Muscle of back (tissue), 11 donors: ENCODE results near the gene KIF25. TPM values are rescaled to one million over a fixed set of nuclear protein-coding genes. Genes with fewer than 3 reads are reported as not detected.
"Not testable (repeated sequence)": the region's sequence is repeated elsewhere in the genome, so short reads cannot be mapped to it uniquely, and the experiment has no call there.

ENCODE experiments used
- DNase-seq, 3 donors: peaks; one replicate each; pipeline versions ENCODE4 v3.0.0 to v3.0.0-alpha.2; 2013
- polyA plus RNA-seq, 10 donors: library from polyadenylated mRNA; unstranded; fragments of 120-200 nt; gene quantifications; one replicate each; pipeline ENCODE4 v1.2.1, GENCODE V29; 2013; ENCODE audit not compliant: insufficient read length in 10 of 10

KIF25 gene
- polyA plus RNA-seq, 10 donors: 0.37 to 2.0 (median 0.80) TPM

GRCh38 chr6:168063431-168063830 lies 66.0 kb downstream of the KIF25 start:
- DNase-seq: no peak

- no peak for DNase-seq
Observed at GRCh38 chr6:168064226-168064807, 66.8 kb downstream of the KIF25 start.

DNA sequence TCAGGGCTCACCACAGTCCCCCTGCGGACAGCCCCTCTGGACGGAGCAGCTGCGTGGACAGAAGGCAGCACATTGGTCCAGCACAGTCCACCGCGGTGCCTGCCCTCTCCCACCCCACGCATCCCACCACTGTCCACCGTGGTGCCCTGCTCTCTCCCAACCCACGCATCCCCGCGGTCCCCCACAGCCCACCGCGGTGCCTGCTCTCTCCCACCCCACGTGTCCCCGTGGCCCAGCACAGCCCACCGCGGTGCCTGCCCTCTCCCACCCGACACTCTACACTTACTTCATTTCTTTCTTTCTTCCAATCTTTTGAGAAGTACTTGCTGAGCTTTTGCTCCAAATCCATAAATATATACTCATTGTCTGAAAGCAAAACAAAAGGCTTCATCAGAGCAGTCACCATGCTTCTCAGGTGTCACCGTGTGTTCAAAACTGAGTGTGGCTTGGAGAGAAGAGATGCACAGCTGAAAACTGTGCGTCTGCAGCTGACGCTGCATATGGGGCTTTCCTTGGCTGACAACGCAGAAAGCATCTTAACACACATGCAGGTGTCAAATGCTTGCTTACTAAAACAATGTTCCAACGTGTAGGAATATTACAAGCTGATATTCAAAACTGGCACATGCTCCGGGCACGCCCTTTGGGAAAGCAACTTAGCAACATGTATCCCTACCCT lies 69.7 kb downstream of the KIF25 start:
- no peak for DNase-seq

- DNase-seq: no peak
Observed at GRCh38 chr6:168070804-168071203, 73.3 kb downstream of the KIF25 start.

GRCh38 chr6:168071620-168072019 lies 74.1 kb downstream of the KIF25 start:
- DNase-seq: no peak

- DNase-seq: no peak
Observed at GRCh38 chr6:168072261-168072660, 74.8 kb downstream of the KIF25 start.

- DNase-seq: no peak
Observed at GRCh38 chr6:168072730-168073129, 75.3 kb downstream of the KIF25 start.

DNA sequence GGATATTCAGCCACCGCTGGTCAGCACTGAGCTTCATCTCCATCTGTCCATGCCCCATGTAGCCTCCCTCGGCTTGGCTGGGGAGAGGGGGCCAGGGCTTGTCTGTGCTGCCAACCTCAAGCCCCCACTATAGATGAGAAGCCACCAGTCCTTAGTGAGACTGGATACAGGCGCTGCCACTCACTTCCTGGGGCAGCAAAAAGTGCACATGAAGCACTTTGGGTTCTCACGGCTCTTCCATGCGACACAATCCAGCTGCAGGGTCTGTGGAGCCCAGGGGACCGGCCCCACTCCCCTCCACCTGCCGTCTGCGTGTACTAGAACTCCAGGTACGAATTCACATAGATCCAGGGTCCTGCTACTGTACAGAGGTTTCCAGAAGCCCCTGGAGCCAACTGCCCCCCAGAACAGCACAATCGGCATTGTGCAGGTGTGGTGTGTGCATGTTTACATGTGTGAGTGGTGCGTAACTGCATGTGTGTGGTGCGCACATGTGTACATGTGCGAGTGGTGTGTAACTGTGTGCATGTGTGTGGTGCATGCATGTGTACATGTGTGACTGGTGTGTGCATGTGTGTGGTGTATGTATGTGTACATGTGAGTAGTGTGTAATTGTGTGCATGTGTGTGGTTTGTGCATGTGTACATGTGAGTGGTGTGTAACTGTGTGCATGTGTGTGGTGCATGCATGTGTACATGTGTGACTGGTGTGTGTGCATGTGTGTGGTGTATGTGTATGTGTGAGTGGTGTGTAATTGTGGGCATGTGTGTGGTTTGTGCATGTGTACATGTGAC lies 76.7 kb downstream of the KIF25 start:
- DNase-seq: no peak

- no peak for DNase-seq
Observed at GRCh38 chr6:168075216-168075615, 77.7 kb downstream of the KIF25 start.

DNA sequence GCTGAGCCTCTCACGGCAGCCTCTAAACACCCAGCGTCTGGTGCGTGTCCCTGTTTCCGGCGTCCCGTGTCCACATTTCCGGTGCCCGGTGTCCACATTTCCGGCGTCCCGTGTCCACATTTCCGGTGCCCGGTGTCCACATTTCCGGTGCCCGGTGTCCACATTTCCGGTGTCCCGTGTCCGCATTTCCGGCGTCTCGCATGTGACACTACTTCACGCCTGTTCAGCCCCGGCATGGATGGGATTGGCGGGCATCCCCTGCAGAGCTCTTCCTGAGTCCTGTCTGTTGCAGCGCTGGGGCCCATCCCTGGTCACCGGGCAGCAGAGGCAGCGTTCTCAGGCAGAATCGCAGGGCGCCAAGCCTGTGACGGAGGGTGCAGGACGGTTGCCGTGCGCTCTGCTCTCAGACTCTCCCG lies 78.3 kb downstream of the KIF25 start:
- DNase-seq: no peak

- DNase-seq: not testable (repeated sequence)
Observed at GRCh38 chr6:168077401-168077800, 79.9 kb downstream of the KIF25 start.

GRCh38 chr6:168078175-168078942 lies 80.9 kb downstream of the KIF25 start:
- DNase-seq: peak in 2 of 3 donors; percentile 61 to 84

DNA sequence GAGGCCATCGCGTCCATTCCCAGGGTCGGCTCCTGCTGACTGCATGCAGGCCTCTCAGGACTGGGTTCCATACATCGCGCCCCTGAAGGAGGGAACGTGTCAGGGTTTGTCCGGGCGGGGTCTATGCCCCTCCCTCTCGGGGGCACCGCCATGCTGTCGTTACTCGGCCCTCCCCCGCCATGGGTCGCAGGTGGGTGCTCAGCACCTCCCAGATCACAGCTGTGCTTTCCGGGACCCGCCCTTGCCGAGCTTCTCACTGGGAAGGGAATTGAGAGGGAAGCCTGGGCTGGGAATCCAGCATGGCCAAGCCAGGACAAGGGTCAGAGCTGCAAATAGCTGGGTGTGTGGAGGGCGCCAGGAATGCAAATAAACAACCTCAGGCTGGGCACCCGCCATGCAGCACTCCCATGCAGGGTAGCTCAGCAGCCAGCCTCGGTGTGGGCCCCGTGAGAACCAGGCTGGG lies 81.5 kb downstream of the KIF25 start, which contains the start of gene FRMD1:
Gene FRMD1, minus strand, starts transcription at position 270 of the 463 bp plus-strand sequence. Its CDS starts 118 bp downstream, at position 152.
- DNase-seq: peak in 1 of 3 donors; percentile 37

GRCh38 chr6:168080393-168081077 lies 83.1 kb downstream of the KIF25 start:
- peak in 1 of 3 donors; percentile 37 for DNase-seq

GRCh38 chr6:168081858-168082546 lies 84.5 kb downstream of the KIF25 start:
- no peak for DNase-seq

- DNase-seq: no peak
Observed at GRCh38 chr6:168082860-168083513, 85.5 kb downstream of the KIF25 start.

- no peak for DNase-seq
Observed at GRCh38 chr6:168083514-168083885, 86.0 kb downstream of the KIF25 start.

DNA sequence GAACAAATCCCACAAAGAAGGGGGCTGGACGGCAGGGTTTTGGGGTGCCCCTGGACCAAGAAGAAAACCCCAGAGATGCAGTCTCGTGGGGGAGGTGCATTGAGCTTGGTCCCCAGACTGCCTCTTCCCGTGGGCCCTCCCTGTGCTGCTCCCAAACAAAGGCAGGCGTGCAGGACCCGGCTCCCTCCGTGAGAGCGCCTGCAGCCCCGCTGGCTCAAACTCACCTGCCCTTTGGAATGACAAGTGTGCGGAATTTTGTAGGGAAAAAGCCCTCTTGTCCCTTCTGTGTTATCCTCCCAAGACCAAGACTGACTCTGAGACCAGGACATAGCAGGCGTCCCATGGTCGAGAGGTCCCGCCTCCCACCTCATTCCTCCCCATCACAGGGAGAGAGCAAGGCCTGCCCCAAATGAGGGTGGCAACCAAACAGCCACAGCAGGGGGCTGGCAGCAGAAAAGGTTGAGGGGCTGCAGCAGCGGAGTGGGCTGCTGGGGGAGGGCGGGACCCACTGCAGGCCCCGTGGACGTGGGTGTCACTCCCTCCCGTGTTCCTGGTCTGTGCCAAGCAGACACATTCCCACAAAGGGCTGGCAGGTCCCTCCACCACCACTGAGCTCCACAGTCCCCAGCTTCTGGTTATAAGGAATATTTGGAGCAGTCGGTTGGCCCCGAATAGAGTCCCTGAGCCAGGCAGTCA lies 87.1 kb downstream of the KIF25 start:
- no peak for DNase-seq

DNA sequence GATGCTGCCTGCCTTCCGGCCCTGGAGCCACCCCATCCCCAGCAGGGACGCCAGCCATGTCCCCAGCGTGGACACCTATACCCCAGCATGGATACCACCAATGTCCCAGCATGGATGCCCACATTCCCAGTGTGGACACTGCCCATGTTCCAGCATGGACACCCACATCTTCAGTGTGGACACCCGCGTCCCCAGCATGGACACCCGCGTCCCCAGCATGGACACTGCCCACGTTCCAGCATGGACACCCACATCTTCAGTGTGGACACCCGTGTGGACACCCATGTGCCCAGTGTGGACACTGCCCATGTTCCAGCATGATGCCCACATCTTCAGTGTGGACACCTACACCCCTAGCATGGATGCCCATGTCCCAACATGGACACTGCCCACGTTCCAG lies 88.6 kb downstream of the KIF25 start:
- no peak for DNase-seq
